Measurements from ENCODE around the gene SMIM15.
"Not testable (repeated sequence)": the region's sequence is repeated elsewhere in the genome, so short reads cannot be mapped to it uniquely, and the experiment has no call there.

The SMIM15 gene

GRCh38 chr5:61162010-61162831, at the start of gene SMIM15:
TSS of gene SMIM15 (minus strand) at chr5:61162468. CDS start at chr5:61160171, 2,297 bp downstream.
- DNase-seq: peak; percentile 75

- DNase-seq: no peak
These were observed 45.6 kb upstream of the SMIM15 start for GRCh38 chr5:61207884-61208283.

- no peak for DNase-seq
These were observed 42.7 kb upstream of the SMIM15 start for GRCh38 chr5:61205013-61205412.

- DNase-seq: no peak
These were observed 39.9 kb upstream of the SMIM15 start for GRCh38 chr5:61202213-61202612.

- no peak for DNase-seq
These were observed 38.4 kb upstream of the SMIM15 start for GRCh38 chr5:61200582-61201155.

GRCh38 chr5:61198606-61199005, 36.3 kb upstream of the SMIM15 start:
- no peak for DNase-seq

- DNase-seq: not testable (repeated sequence)
These were observed 25.6 kb upstream of the SMIM15 start for GRCh38 chr5:61187826-61188225.

GRCh38 chr5:61187352-61187751, 25.1 kb upstream of the SMIM15 start:
- not testable (repeated sequence) for DNase-seq

GRCh38 chr5:61186634-61187033, 24.4 kb upstream of the SMIM15 start:
- DNase-seq: no peak

GRCh38 chr5:61184708-61185107, 22.4 kb upstream of the SMIM15 start:
- DNase-seq: no peak

- no peak for DNase-seq
These were observed 21.3 kb upstream of the SMIM15 start for GRCh38 chr5:61183538-61183937.

GRCh38 chr5:61182449-61182848, 20.2 kb upstream of the SMIM15 start:
- no peak for DNase-seq

- DNase-seq: no peak
These were observed 18.6 kb upstream of the SMIM15 start for GRCh38 chr5:61180886-61181285.

GRCh38 chr5:61178702-61179101, 16.4 kb upstream of the SMIM15 start:
- DNase-seq: no peak

GRCh38 chr5:61177716-61178115, 15.4 kb upstream of the SMIM15 start:
- no peak for DNase-seq

- DNase-seq: no peak
These were observed 14.8 kb upstream of the SMIM15 start for GRCh38 chr5:61177070-61177469.

- DNase-seq: no peak
These were observed 14.4 kb upstream of the SMIM15 start for GRCh38 chr5:61176631-61177030.

GRCh38 chr5:61171479-61171878, 9.2 kb upstream of the SMIM15 start:
- no peak for DNase-seq

- DNase-seq: no peak
These were observed 6.7 kb upstream of the SMIM15 start for GRCh38 chr5:61168951-61169350.

- no peak for DNase-seq
These were observed 5.1 kb upstream of the SMIM15 start for GRCh38 chr5:61167382-61167781.

GRCh38 chr5:61163905-61164304, 1.6 kb upstream of the SMIM15 start:
- DNase-seq: no peak

- DNase-seq: no peak
These were observed 732 bp upstream of the SMIM15 start for GRCh38 chr5:61162832-61163567.

GRCh38 chr5:61160497-61160896, 1.8 kb downstream of the SMIM15 start:
- DNase-seq: no peak

GRCh38 chr5:61159836-61160235, 2.4 kb downstream of the SMIM15 start:
- no peak for DNase-seq

Data from activated gamma-delta T cell treated with Interleukin-2 at 50 U/mL for 16 hours (primary cell).